Activated naive CD4-positive, alpha-beta T cell treated with anti-CD3 and anti-CD28 coated beads for 36 hours (primary cell): ENCODE results near the gene TANGO6. TPM values are rescaled to one million over a fixed set of nuclear protein-coding genes. Genes with fewer than 3 reads are reported as not detected.

Experiments
- total RNA-seq, 2 experiments: library from RNA; stranded (reverse); gene quantifications; one replicate each; pipeline ENCODE4 v1.2.3, GENCODE V29; 2021

The TANGO6 gene
- total RNA-seq, 2 experiments from 2014 or later = 21.6 to 22.3 TPM

Other genes starting within 250 kb of the TANGO6 start
- 10 to 100 TPM; 20.1 to 23.3 TPM for gene CDH3, start 198.2 kb upstream of the TANGO6 start, total RNA-seq
- 1 to 10 TPM; 1.7 to 2.7 TPM for gene CDH1, start 106.2 kb upstream of the TANGO6 start, total RNA-seq